Measurements from ENCODE around the gene TMEM131L.

The TMEM131L gene

DNA sequence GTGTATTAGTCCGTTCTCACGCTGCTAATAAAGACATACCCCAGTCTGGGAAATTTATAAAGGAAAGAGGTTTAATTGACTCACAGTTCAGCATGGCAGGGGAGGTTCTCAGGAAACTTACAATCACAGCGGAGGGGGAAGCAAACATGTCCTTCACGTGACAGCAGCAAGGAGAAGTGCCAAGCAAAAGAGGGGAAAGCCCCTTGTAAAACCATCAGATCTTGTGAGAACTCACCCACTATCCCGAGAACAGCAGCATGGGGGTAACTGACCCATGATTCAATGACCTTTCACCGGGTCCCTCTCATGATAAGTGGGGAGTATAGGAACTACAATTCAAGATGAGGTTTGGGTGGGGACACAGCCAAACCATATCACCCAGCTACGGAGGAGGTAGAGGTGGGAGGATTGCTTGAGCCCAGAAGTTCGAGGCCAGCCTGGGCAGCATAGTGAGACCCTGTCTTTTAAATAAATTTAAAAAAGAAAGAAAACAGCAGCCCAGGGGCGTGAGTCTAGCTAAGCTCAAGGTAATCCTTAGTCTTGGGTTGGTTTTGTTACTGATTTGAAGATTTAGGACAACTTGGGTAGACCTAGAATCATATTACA is 46.4 kb upstream of the TMEM131L start:
- no peaks in the 10 kb centered on the region for H3K27me3 ChIP-seq
- H3K4me1 ChIP-seq, result peaks cover 0 to 7% (median 0%) of the 10 kb centered on the region in 4 donors
- no peak overlapping the region for H3K4me3 ChIP-seq
- H3K36me3 ChIP-seq, result no peaks in the 10 kb centered on the region
- no peak for TF ChIP-seq CTCF (IDR thresholded peaks at IDR 0.05)
- no peak for DNase-seq
- no peaks in the 10 kb centered on the region for H3K9me3 ChIP-seq
- peak overlapping the region in 1 of 2 donors; percentile 7 for H3K27ac ChIP-seq
- intact Hi-C loops (cut with DNase I; ENCODE audit: low total_unique reads), result no loop called here

DNA sequence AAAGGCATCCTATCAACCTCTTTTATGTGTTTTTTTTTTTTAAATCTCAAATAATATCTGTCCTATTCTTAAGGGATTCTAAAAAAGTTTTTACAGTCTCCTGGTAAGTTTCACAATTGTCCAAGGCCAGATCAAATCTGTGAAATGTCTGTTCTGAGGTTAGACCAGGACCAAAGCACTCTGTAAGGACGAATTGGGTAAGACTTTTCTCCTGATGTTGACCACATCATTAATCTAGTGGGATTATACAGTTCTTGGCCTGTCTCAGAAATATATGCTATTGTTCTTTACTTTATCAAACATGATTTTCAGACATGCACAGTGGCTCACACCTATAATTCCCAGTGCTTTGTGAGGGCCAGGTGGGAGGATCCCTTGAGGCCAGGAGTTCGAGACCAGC is 45.8 kb upstream of the TMEM131L start:
- no peaks in the 10 kb centered on the region for H3K27me3 ChIP-seq
- peaks cover 0 to 7% (median 0%) of the 10 kb centered on the region in 4 donors for H3K4me1 ChIP-seq
- intact Hi-C loops (cut with DNase I; ENCODE audit: low total_unique reads), result no loop called here
- H3K36me3 ChIP-seq, result no peaks in the 10 kb centered on the region
- H3K4me3 ChIP-seq, result no peak overlapping the region
- H3K9me3 ChIP-seq, result no peaks in the 10 kb centered on the region
- TF ChIP-seq CTCF (IDR thresholded peaks at IDR 0.05), result no peak
- no peak for DNase-seq
- H3K27ac ChIP-seq, result no peak overlapping the region

GRCh38 chr4:153421941-153422340 is 44.2 kb upstream of the TMEM131L start:
- intact Hi-C loops (cut with DNase I; ENCODE audit: low total_unique reads), result no loop called here
- H3K9me3 ChIP-seq, result no peaks in the 10 kb centered on the region
- H3K27me3 ChIP-seq, result no peaks in the 10 kb centered on the region
- peaks cover 0 to 7% (median 0%) of the 10 kb centered on the region in 4 donors for H3K4me1 ChIP-seq
- peak overlapping the region in 1 of 2 donors; percentile 38 for H3K27ac ChIP-seq
- no peak overlapping the region for H3K4me3 ChIP-seq
- H3K36me3 ChIP-seq, result no peaks in the 10 kb centered on the region
- no peak for DNase-seq
- no peak for TF ChIP-seq CTCF (IDR thresholded peaks at IDR 0.05)

- Histone ChIP-seq H3K9me3 (no peaks in the 10 kb centered on the region), H3K27ac (peak overlapping the region in 1 of 2 donors; percentile 79), H3K4me3 (no peak overlapping the region), H3K36me3 (no peaks in the 10 kb centered on the region), H3K27me3 (no peaks in the 10 kb centered on the region), H3K4me1 (peaks cover 0 to 44% (median 22%) of the 10 kb centered on the region in 4 donors)
- no peak for DNase-seq
- TF ChIP-seq CTCF (IDR thresholded peaks at IDR 0.05), result no peak
- intact Hi-C loops (cut with DNase I; ENCODE audit: low total_unique reads), result no loop called here
These were observed 39.8 kb upstream of the TMEM131L start for GRCh38 chr4:153426207-153426885.

DNA sequence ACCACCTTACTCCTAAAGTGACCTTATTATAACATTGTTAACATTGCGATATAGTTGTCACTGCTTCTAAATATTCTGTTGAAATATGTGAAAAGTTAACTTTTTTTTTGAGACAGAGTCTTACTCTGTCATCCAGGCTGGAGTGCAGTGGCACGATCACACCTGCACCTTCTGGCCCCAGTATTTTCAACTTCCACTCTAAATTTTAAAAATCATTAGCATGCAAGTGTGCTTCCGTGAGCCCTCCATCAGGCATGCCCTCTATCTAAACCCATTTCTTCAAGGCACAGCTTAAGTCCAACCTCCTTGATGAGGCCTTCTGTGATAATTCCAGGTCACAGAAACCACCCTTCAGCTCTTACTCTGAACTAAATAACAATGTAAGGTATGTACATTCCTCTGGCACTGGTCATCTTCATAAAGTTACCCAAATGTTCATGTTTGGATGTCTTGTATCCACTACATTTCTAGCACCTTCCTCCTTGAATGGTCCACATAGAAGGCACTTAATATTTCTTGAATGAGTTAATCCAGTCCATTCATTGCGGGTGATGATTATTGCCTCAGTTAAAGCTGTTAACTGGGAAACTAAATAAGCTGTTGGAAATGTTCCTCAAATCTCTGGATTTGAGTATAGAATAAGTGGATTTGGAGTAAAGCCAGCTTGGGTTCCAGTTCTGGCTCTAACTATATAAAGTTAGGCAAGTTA is 38.6 kb upstream of the TMEM131L start:
- Histone ChIP-seq H3K27me3 (no peaks in the 10 kb centered on the region), H3K4me1 (peaks cover 0 to 38% (median 22%) of the 10 kb centered on the region in 4 donors), H3K27ac (peak overlapping the region; percentile 67 to 79), H3K36me3 (no peaks in the 10 kb centered on the region), H3K9me3 (no peaks in the 10 kb centered on the region), H3K4me3 (no peak overlapping the region)
- intact Hi-C loops (cut with DNase I; ENCODE audit: low total_unique reads), result no loop called here
- DNase-seq, result no peak
- no peak for TF ChIP-seq CTCF (IDR thresholded peaks at IDR 0.05)
